ENCODE measurements around the gene UBTD2. TPM values are rescaled to one million over a fixed set of nuclear protein-coding genes. Genes with fewer than 3 reads are reported as not detected.
"Not testable (repeated sequence)": the region's sequence is repeated elsewhere in the genome, so short reads cannot be mapped to it uniquely, and the experiment has no call there.

UBTD2 gene
- total RNA-seq, 2 experiments from 2014 or later, result 7.9 to 8.3 TPM

GRCh38 chr5:172200476-172200875 is 83.1 kb downstream of the UBTD2 start:
- intact Hi-C loops (cut with micrococcal nuclease), result no loop called here
- Mint-ChIP-seq H3K4me3 (no peak overlapping the region), H3K27ac (no peak overlapping the region), H3K36me3 (ENCODE audit: low read depth) (no peaks in the 10 kb centered on the region), H3K27me3 (peaks cover 9% of the 10 kb centered on the region), H3K9me3 (no peaks in the 10 kb centered on the region), H3K4me1 (ENCODE audit: low read depth) (no peaks in the 10 kb centered on the region)
- CTCF ChIA-PET, result no interaction called here
- no peak for DNase-seq
- no peak for TF ChIP-seq CTCF (IDR thresholded peaks at IDR 0.05)
- ATAC-seq, result no peak
- POLR2A ChIA-PET, result no interaction called here

GRCh38 chr5:172199446-172199845 is 84.1 kb downstream of the UBTD2 start:
- intact Hi-C loops (cut with micrococcal nuclease), result no loop called here
- ATAC-seq (no peak), DNase-seq (no peak)
- Mint-ChIP-seq H3K27ac (no peak overlapping the region), H3K4me1 (ENCODE audit: low read depth) (no peaks in the 10 kb centered on the region), H3K27me3 (peaks cover 9% of the 10 kb centered on the region), H3K4me3 (no peak overlapping the region), H3K9me3 (no peaks in the 10 kb centered on the region), H3K36me3 (ENCODE audit: low read depth) (no peaks in the 10 kb centered on the region)
- ChIA-PET POLR2A (no interaction called here), CTCF (interaction anchor here (1.1 to 3.0 kb wide), 3 partner anchors 10 to 95 kb away, joined by 3 to 22 read pairs (median 10); partner anchors contain the start of genes STK10 and UBTD2)
- no peak for TF ChIP-seq CTCF (IDR thresholded peaks at IDR 0.05)

- H3K27me3 Mint-ChIP-seq; H3K36me3 Mint-ChIP-seq (ENCODE audit: low read depth); ATAC-seq; H3K27ac Mint-ChIP-seq; H3K4me1 Mint-ChIP-seq (ENCODE audit: low read depth); H3K4me3 Mint-ChIP-seq; intact Hi-C loops (cut with micrococcal nuclease); DNase-seq; H3K9me3 Mint-ChIP-seq: not testable (repeated sequence)
- ChIA-PET CTCF (interaction anchor here (1.0 to 3.0 kb wide), 4 partner anchors 9 to 96 kb away, joined by 3 to 22 read pairs (median 7); partner anchors contain the start of gene STK10), POLR2A (interaction anchor here (1.0 kb wide), 2 partner anchors 10 to 12 kb away, joined by 3 to 5 read pairs; partner anchors contain the start of gene STK10)
These were observed 85.8 kb downstream of the UBTD2 start for GRCh38 chr5:172197775-172198174.

- TF ChIP-seq CTCF (IDR thresholded peaks at IDR 0.05), result no peak
- ATAC-seq, result no peak
- POLR2A ChIA-PET, result no interaction called here
- CTCF ChIA-PET, result interaction anchor here (1.3 kb wide), 1 partner anchor 88 kb away, joined by 4 read pairs; no protein-coding TSS in a partner anchor
- DNase-seq, result no peak
- no peak overlapping the region for H3K4me3 Mint-ChIP-seq
- peaks cover 9% of the 10 kb centered on the region for H3K27me3 Mint-ChIP-seq
- H3K36me3 Mint-ChIP-seq (ENCODE audit: low read depth), result no peaks in the 10 kb centered on the region
- no peak overlapping the region for H3K27ac Mint-ChIP-seq
- H3K9me3 Mint-ChIP-seq, result no peaks in the 10 kb centered on the region
- intact Hi-C loops (cut with micrococcal nuclease), result no loop called here
- no peaks in the 10 kb centered on the region for H3K4me1 Mint-ChIP-seq (ENCODE audit: low read depth)
These were observed 88.4 kb downstream of the UBTD2 start for GRCh38 chr5:172194985-172195774.

GRCh38 chr5:172193872-172194271 is 89.7 kb downstream of the UBTD2 start, which contains the start of gene EFCAB9:
EFCAB9 (plus strand) TSS chr5:172194172; CDS start chr5:172194173, 1 bp downstream.
- TF ChIP-seq CTCF (IDR thresholded peaks at IDR 0.05), result no peak
- no peak within 1 kb of the TSS for H3K4me3 Mint-ChIP-seq
- intact Hi-C loops (cut with micrococcal nuclease), result no loop called here
- no peaks in the 10 kb centered on the region for H3K4me1 Mint-ChIP-seq (ENCODE audit: low read depth)
- H3K36me3 Mint-ChIP-seq (ENCODE audit: low read depth), result no peaks in the 10 kb centered on the region
- peaks cover 4% of the 10 kb centered on the region for H3K27me3 Mint-ChIP-seq
- ATAC-seq (no peak), DNase-seq (no peak)
- POLR2A ChIA-PET, result no interaction called here
- CTCF ChIA-PET, result interaction anchor here (1.3 kb wide), 1 partner anchor 89 kb away, joined by 4 read pairs; no protein-coding TSS in a partner anchor
- no peak within 1 kb of the TSS for H3K27ac Mint-ChIP-seq
- H3K9me3 Mint-ChIP-seq, result no peaks in the 10 kb centered on the region
